Tibial nerve (tissue), 3 donors: ENCODE measurements around the gene ADK.

Source experiments
- CTCF ChIP-seq, 5 experiments: fragments of 200-600 bp in 3 of 5; fragments of 450-650 bp in 2 of 5; sonication (generic) in 3 of 5; IDR thresholded peaks; one replicate each; pipeline ENCODE4 v1.5.1; 2016 to 2019; ENCODE audit warnings: antibody characterized with exemption in 5 of 5, mild to moderate bottlenecking in 3 of 5, moderate library complexity in 2 of 5
- POLR2A ChIP-seq, 2 donors: fragments of 450-650 bp; IDR thresholded peaks; one replicate each; pipeline ENCODE4 v1.6.1; 2017; ENCODE audit warnings: antibody characterized with exemption in 2 of 2, mild to moderate bottlenecking in 2 of 2, moderate library complexity in 2 of 2

GRCh38 chr10:74511051-74511450 lies 360.0 kb downstream of the ADK start:
- TF ChIP-seq CTCF (IDR thresholded peaks at IDR 0.05) (no peak), POLR2A (IDR thresholded peaks at IDR 0.05) (no peak)
